Loucy (cell line): ENCODE measurements around the gene UBE3C.

Experiments
- EZH2phosphoT487 ChIP-seq: fragments of 200-600 bp; IDR thresholded peaks from 2 replicates; pipeline ENCODE4 v1.6.1; 2018; ENCODE audit warnings: antibody characterized with exemption, mild to moderate bottlenecking, moderate library complexity, borderline replicate concordance
- TF ChIP-seq, protein P1 (sequence below): fragments of 200-600 bp; sonication (generic); conservative IDR thresholded peaks from 2 replicates; pipeline ENCODE4 v1.5.1; 2014; ENCODE audit warnings: mild to moderate bottlenecking, antibody characterized with exemption, low read length

DNA sequence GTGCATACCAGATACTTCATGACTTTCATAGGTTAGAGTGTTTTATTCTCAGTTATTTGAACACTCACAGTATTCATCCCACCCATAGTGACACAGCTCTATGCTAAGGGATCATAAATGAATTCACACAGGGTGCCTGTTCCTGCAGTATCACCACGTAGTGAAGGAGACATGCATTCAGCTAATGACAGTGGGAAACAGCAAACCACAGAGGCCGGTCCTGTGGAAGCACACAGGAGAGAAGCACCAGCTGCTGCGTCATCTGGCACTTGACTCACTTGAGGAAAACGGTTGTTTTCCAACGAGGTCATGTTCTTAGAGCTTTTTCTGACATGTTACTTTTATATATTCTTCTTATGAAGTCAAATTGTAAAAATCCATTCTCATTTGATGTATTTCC, 73.0 kb downstream of the UBE3C start:
- no peak for TF ChIP-seq EZH2phosphoT487
- TF ChIP-seq, protein P1, sequence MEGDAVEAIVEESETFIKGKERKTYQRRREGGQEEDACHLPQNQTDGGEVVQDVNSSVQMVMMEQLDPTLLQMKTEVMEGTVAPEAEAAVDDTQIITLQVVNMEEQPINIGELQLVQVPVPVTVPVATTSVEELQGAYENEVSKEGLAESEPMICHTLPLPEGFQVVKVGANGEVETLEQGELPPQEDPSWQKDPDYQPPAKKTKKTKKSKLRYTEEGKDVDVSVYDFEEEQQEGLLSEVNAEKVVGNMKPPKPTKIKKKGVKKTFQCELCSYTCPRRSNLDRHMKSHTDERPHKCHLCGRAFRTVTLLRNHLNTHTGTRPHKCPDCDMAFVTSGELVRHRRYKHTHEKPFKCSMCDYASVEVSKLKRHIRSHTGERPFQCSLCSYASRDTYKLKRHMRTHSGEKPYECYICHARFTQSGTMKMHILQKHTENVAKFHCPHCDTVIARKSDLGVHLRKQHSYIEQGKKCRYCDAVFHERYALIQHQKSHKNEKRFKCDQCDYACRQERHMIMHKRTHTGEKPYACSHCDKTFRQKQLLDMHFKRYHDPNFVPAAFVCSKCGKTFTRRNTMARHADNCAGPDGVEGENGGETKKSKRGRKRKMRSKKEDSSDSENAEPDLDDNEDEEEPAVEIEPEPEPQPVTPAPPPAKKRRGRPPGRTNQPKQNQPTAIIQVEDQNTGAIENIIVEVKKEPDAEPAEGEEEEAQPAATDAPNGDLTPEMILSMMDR: no peak
